HG03060 (cell line): ENCODE results near the gene GPSM1.

Experiments
- ATAC-seq: cut with Tn5 transposase; IDR thresholded peaks from one replicate; pipeline ENCODE4 v1.9.1; 2021; ENCODE audit warnings: low read depth, moderate number of reproducible peaks; ENCODE audit not compliant: unreplicated experiment

Gene GPSM1

GRCh38 chr9:136370687-136371532, 43.6 kb downstream of the GPSM1 start:
- ATAC-seq = no peak

- ATAC-seq = no peak
Observed at GRCh38 chr9:136371533-136371880, 44.2 kb downstream of the GPSM1 start.

- ATAC-seq = no peak
Observed at GRCh38 chr9:136372006-136372405, 44.7 kb downstream of the GPSM1 start.

GRCh38 chr9:136372561-136373299, 45.4 kb downstream of the GPSM1 start:
- ATAC-seq = no peak

- no peak for ATAC-seq
Observed at GRCh38 chr9:136373300-136374182, 46.2 kb downstream of the GPSM1 start, which contains the start of gene CARD9. Gene CARD9 (minus strand): TSS chr9:136373669. CDS start chr9:136372078, 1,591 bp downstream.

- ATAC-seq = no peak
Observed at GRCh38 chr9:136374183-136374575, 46.8 kb downstream of the GPSM1 start.

GRCh38 chr9:136375096-136375495, 47.8 kb downstream of the GPSM1 start:
- ATAC-seq = no peak

- no peak for ATAC-seq
Observed at GRCh38 chr9:136376457-136376856, 49.1 kb downstream of the GPSM1 start.

GRCh38 chr9:136377341-136378169, 50.2 kb downstream of the GPSM1 start:
- ATAC-seq = no peak

- ATAC-seq = no peak
Observed at GRCh38 chr9:136378170-136379002, 51.0 kb downstream of the GPSM1 start.

GRCh38 chr9:136379003-136379287, 51.6 kb downstream of the GPSM1 start:
- ATAC-seq = no peak

- ATAC-seq = no peak
Observed at GRCh38 chr9:136379401-136379800, 52.1 kb downstream of the GPSM1 start.

GRCh38 chr9:136379891-136380290, 52.6 kb downstream of the GPSM1 start:
- ATAC-seq = no peak

- ATAC-seq = no peak
Observed at GRCh38 chr9:136380381-136380780, 53.0 kb downstream of the GPSM1 start.

- no peak for ATAC-seq
Observed at GRCh38 chr9:136381311-136381710, 54.0 kb downstream of the GPSM1 start.

GRCh38 chr9:136381966-136382513, 54.7 kb downstream of the GPSM1 start:
- no peak for ATAC-seq

GRCh38 chr9:136383436-136383835, 56.1 kb downstream of the GPSM1 start:
- no peak for ATAC-seq

GRCh38 chr9:136385015-136385414, 57.7 kb downstream of the GPSM1 start:
- ATAC-seq = no peak

GRCh38 chr9:136386018-136386417, 58.7 kb downstream of the GPSM1 start:
- ATAC-seq = no peak
